K562 (cell line): Measurements from ENCODE around the gene GAL3ST3. TPM values are rescaled to one million over a fixed set of nuclear protein-coding genes. Genes with fewer than 3 reads are reported as not detected.

Experiments used
- ARHGAP35 ChIP-seq: fragments of 450-650 bp; IDR thresholded peaks from 2 replicates; pipeline ENCODE4 v1.6.1; 2018; ENCODE audit not compliant: partially characterized antibody
- BMI1 ChIP-seq: fragments of 150-350 bp; IDR thresholded peaks from 2 replicates; pipeline ENCODE4 v1.6.1; 2014; ENCODE audit warnings: low read length
- CBX5 ChIP-seq: IDR thresholded peaks from 2 replicates; pipeline ENCODE4 v1.6.1; 2014; ENCODE audit warnings: low read depth, borderline replicate concordance
- CEBPZ ChIP-seq: fragments of 150-350 bp; IDR thresholded peaks from 2 replicates; pipeline ENCODE4 v1.6.1; 2014; ENCODE audit warnings: low read depth, mild to moderate bottlenecking, low read length, borderline replicate concordance
- HDAC1 ChIP-seq, 2 experiments: fragments of 450-650 bp; IDR thresholded peaks; 2 replicates each; pipeline ENCODE4 v1.6.1; 2016 to 2017; ENCODE audit warnings: inconsistent platforms in 1 of 2, mild to moderate bottlenecking in 1 of 2, moderate library complexity in 1 of 2
- HDAC6 ChIP-seq: IDR thresholded peaks from 2 replicates; pipeline ENCODE4 v1.6.1; 2012; ENCODE audit warnings: low read depth, mild to moderate bottlenecking, control low read depth, inconsistent platforms, low read length, moderate library complexity
- HNRNPK ChIP-seq: fragments of 200-400 bp; formaldehyde crosslinking; IDR thresholded peaks from one replicate; pipeline ENCODE4 v1.6.1; 2018; ENCODE audit warnings: mild to moderate bottlenecking, low read depth, low read length; ENCODE audit not compliant: poor library complexity, severe bottlenecking
- HNRNPLL ChIP-seq: fragments of 200-400 bp; formaldehyde crosslinking; IDR thresholded peaks from 2 replicates; pipeline ENCODE4 v1.6.1; 2017; ENCODE audit warnings: low read length, low read depth, mild to moderate bottlenecking; ENCODE audit not compliant: poor library complexity, severe bottlenecking
- HNRNPUL1 ChIP-seq: fragments of 200-400 bp; formaldehyde crosslinking; IDR thresholded peaks from 2 replicates; pipeline ENCODE4 v1.6.1; 2017; ENCODE audit warnings: low read length
- ILF3 ChIP-seq: fragments of 450-650 bp; IDR thresholded peaks from 2 replicates; pipeline ENCODE4 v1.6.1; 2018; ENCODE audit warnings: antibody characterized with exemption, mild to moderate bottlenecking, moderate library complexity, borderline replicate concordance
- L3MBTL2 ChIP-seq: fragments of 450-650 bp; IDR thresholded peaks from 2 replicates; pipeline ENCODE4 v1.6.1; 2016; ENCODE audit warnings: mild to moderate bottlenecking, moderate library complexity
- MAFK ChIP-seq: IDR thresholded peaks from 2 replicates; pipeline ENCODE4 v1.6.1; 2011; ENCODE audit warnings: low read length, improper control_type of control experiment
- NFATC3 ChIP-seq: fragments of 450-650 bp; IDR thresholded peaks from 2 replicates; pipeline ENCODE4 v1.6.1; 2017; ENCODE audit warnings: mild to moderate bottlenecking
- NRF1 ChIP-seq, 2 experiments: fragments of 450-650 bp; IDR thresholded peaks in 1 of 2; conservative IDR thresholded peaks in 1 of 2; 2 replicates each; pipeline ENCODE4 v1.6.1; 2014; ENCODE audit warnings: mild to moderate bottlenecking in 2 of 2
- PHB ChIP-seq: fragments of 250-450 bp; sonication (Bioruptor Pico); IDR thresholded peaks from 2 replicates; pipeline ENCODE4 v1.5.0; 2021
- RFX7 ChIP-seq: fragments of 250-450 bp; sonication (Bioruptor Pico); IDR thresholded peaks from 2 replicates; pipeline ENCODE4 v1.5.1; 2021; ENCODE audit warnings: mild to moderate bottlenecking
- RNF2 ChIP-seq: sonication (generic); IDR thresholded peaks from 2 replicates; pipeline ENCODE4 v1.6.1; 2016
- SREBF1 ChIP-seq: fragments of 150-350 bp; IDR thresholded peaks from 2 replicates; pipeline ENCODE4 v1.6.1; 2014; ENCODE audit warnings: antibody characterized with exemption, low read depth, low read length, borderline replicate concordance
- TAF15 ChIP-seq: fragments of 200-400 bp; formaldehyde crosslinking; IDR thresholded peaks from 2 replicates; pipeline ENCODE4 v1.6.1; 2017; ENCODE audit warnings: mild to moderate bottlenecking, low read depth, low read length, moderate library complexity
- ZNF140 ChIP-seq: fragments of 250-450 bp; sonication (Bioruptor Pico); IDR thresholded peaks from 2 replicates; pipeline ENCODE4 v1.8.0; 2021; ENCODE audit warnings: moderate library complexity, mild to moderate bottlenecking, inconsistent platforms
- ZNF143 ChIP-seq: sonication (generic); formaldehyde crosslinking; IDR thresholded peaks from 2 replicates; pipeline ENCODE4 v1.9.0; 2022; ENCODE audit warnings: mild to moderate bottlenecking, missing genetic modification reagents
- ZNF347 ChIP-seq: fragments of 450-650 bp; formaldehyde crosslinking; IDR thresholded peaks from 2 replicates; pipeline ENCODE4 v1.4.0; 2020; ENCODE audit warnings: low read depth, mild to moderate bottlenecking, moderate library complexity
- ZNF354B ChIP-seq: fragments of 250-450 bp; sonication (Bioruptor Pico); IDR thresholded peaks from 2 replicates; pipeline ENCODE4 v1.4.0; 2020
- polyA plus RNA-seq, 8 experiments: library from polyadenylated mRNA; depleted of rRNA in 4 of 8; stranded (reverse) in 5 of 8; unstranded in 3 of 8; fragments of >200 nt; fragmentation: Nextera tagmentation in 2 of 8; fragmentation: Illumina TruSeq in 1 of 8; extraction: Ambion mirVana in 2 of 8; extraction: Trizol in 1 of 8; gene quantifications; 2 replicates each; pipeline versions ENCODE4 v1.2.1 to v1.2.3, GENCODE V29; 2011 to 2014; ENCODE audit warnings: inconsistent platforms in 1 of 8, missing spikeins in 1 of 8
- total RNA-seq, 7 experiments: library from RNA; depleted of rRNA in 6 of 7; stranded (reverse); fragments of >200 nt in 6 of 7; fragmentation: Illumina TruSeq in 2 of 7; extraction: Trizol in 2 of 7; gene quantifications; 2 replicates each; pipeline versions ENCODE4 v1.2.1 to v1.2.3, GENCODE V29; 2011 to 2021; ENCODE audit warnings: low replicate concordance in 1 of 7
- TF ChIP-seq, protein P1 (sequence below): IDR thresholded peaks from 2 replicates; pipeline ENCODE4 v1.6.1; 2016; ENCODE audit warnings: missing genetic modification characterization, missing compliant biosample characterization

GAL3ST3 gene
- total and polyA plus RNA-seq, 9 of the 15 experiments (the other 6 are each of a cell fraction or from before 2014, with no cell fraction given): not detected

DNA sequence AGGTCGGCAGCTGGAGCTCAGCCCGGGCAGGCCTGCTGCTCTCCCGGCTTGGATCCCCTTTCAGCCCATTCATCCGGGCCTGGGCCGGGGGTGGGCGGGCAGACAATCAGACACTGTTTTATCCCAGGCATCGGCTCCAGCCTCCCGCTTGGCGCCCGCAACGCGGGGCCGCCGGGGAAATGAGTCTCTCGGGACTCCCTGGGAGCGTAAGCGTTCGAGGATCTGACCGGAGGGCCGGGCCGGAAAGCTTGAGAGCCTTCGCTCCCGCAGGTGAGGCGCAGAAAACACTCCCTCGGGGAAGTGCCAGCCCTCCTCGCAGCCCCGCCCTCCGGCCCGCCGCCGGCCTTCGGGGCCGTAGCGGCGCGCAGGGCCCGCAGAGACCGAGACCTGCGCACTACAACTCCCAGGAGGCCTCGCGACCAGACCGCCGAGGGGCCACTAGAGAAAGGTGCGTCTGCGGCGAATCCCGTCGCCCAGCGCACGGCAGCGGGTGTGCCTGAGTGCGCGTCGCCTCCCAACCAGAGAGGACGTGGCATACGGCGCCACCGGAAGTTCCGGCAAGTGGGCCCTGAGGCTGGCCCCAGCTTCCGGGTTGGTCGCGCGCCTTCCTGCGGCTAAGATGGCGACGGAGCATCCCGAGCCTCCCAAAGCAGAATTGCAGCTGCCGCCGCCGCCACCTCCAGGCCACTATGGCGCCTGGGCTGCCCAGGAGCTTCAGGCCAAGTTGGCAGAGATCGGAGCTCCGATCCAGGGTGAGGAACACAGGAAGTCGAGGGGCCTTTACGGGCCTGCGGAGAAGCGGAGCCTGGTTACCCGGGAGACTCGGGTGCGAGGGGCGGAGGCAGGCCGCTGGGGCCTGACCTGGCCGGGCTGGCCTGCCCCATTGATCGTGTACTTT is 3.1 kb upstream of the GAL3ST3 start, which contains the start of gene SF3B2 (continued):
- TF ChIP-seq MAFK: no peak
- no peak for TF ChIP-seq ILF3
- TF ChIP-seq ZNF347: no peak
- no peak for TF ChIP-seq NFATC3
- TF ChIP-seq L3MBTL2: peak; percentile 66
- TF ChIP-seq BMI1: no peak
- no peak for TF ChIP-seq ARHGAP35
- no peak for TF ChIP-seq HNRNPUL1
- TF ChIP-seq NRF1 (conservative IDR thresholded peaks at IDR 0.05 in 1 of 2, IDR thresholded peaks at IDR 0.05 in 1 of 2): peak; percentile 96 to 97
- TF ChIP-seq HNRNPK: no peak
- TF ChIP-seq ZNF354B (CRISPR knock-in tag): no peak
- TF ChIP-seq RFX7 (CRISPR knock-in tag): no peak
- TF ChIP-seq CBX5: no peak
- peak; percentile 78 for TF ChIP-seq RNF2
- TF ChIP-seq, protein P1, sequence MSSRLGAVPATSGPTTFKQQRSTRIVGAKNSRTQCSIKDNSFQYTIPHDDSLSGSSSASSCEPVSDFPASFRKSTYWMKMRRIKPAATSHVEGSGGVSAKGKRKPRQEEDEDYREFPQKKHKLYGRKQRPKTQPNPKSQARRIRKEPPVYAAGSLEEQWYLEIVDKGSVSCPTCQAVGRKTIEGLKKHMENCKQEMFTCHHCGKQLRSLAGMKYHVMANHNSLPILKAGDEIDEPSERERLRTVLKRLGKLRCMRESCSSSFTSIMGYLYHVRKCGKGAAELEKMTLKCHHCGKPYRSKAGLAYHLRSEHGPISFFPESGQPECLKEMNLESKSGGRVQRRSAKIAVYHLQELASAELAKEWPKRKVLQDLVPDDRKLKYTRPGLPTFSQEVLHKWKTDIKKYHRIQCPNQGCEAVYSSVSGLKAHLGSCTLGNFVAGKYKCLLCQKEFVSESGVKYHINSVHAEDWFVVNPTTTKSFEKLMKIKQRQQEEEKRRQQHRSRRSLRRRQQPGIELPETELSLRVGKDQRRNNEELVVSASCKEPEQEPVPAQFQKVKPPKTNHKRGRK (tag): no peak
- peak; percentile 95 for TF ChIP-seq ZNF143 (CRISPR knock-in tag)
- no peak for TF ChIP-seq HDAC6
- TF ChIP-seq HNRNPLL: peak; percentile 87
- no peak for TF ChIP-seq ZNF140
- no peak for TF ChIP-seq TAF15
- TF ChIP-seq CEBPZ: no peak
- TF ChIP-seq HDAC1 (IDR thresholded peaks at IDR 0.05): peak in 1 of 2 experiments; percentile 83; a peak in 2 of 4 replicates
- TF ChIP-seq SREBF1: peak; percentile 57; the same call in 1 of the 2 replicates
- TF ChIP-seq PHB: no peak
